H1 (cell line): ENCODE measurements around the gene ZBTB46. TPM values are rescaled to one million over a fixed set of nuclear protein-coding genes. Genes with fewer than 3 reads are reported as not detected.
A peak's percentile ranks its signal among the peaks of the same experiment; 100 is the strongest.

Source experiments
- CTCF ChIA-PET: fragments of 300-600 bp; sonication (Branson Sonifier 250); formaldehyde crosslinking; loops from one replicate; lab custom pipeline; 2021; ENCODE audit not compliant: partially characterized antibody; lab: Charles Lee
- POLR2A ChIA-PET: fragments of 300-600 bp; sonication (Branson Sonifier 250); formaldehyde crosslinking; loops from one replicate; lab custom pipeline; 2021; ENCODE audit warnings: inconsistent platforms; ENCODE audit not compliant: partially characterized antibody; lab: Charles Lee
- DNase-seq, 2 experiments: peaks; one replicate each; pipeline versions ENCODE4 v3.0.0 to v3.0.0-alpha.2; 2010 to 2022; ENCODE audit warnings: low spot score in 2 of 2, low read depth in 1 of 2, mixed read lengths in 1 of 2
- FAIRE-seq: peaks from 2 replicates; lab custom pipeline; 2011; peaks lifted over from hg19 to GRCh38; lab: Jason Lieb, UNC
- H2AFZ ChIP-seq: 2 replicates; pipeline ENCODE4 v1.8.1; 2012; ENCODE audit warnings: low read length, inconsistent platforms
- H2AK5ac ChIP-seq: 2 replicates; pipeline ENCODE4 v1.6.1; 2013; ENCODE audit warnings: low read depth, low read length
- H2BK120ac ChIP-seq: replicated peaks from 2 replicates; pipeline ENCODE3; 2013; ENCODE audit warnings: low read depth, low read length, inconsistent platforms
- H2BK12ac ChIP-seq: 2 replicates; pipeline ENCODE4 v1.6.1; 2013; ENCODE audit warnings: low read depth, low read length
- H2BK15ac ChIP-seq: 2 replicates; pipeline ENCODE4 v1.6.1; 2013; ENCODE audit warnings: low read length
- H2BK20ac ChIP-seq: 2 replicates; pipeline ENCODE4 v1.6.1; 2013; ENCODE audit warnings: low read length
- H2BK5ac ChIP-seq: 2 replicates; pipeline ENCODE4 v1.6.1; 2013; ENCODE audit warnings: low read depth, low read length
- H3K14ac ChIP-seq: 2 replicates; pipeline ENCODE4 v1.6.1; 2013; ENCODE audit warnings: inconsistent platforms; ENCODE audit not compliant: insufficient read length
- H3K18ac ChIP-seq: 2 replicates; pipeline ENCODE4 v1.6.1; 2013; ENCODE audit warnings: low read length; ENCODE audit errors: extremely low read depth
- H3K23ac ChIP-seq: 2 replicates; pipeline ENCODE4 v1.6.1; 2013; ENCODE audit warnings: inconsistent platforms; ENCODE audit not compliant: insufficient read length
- H3K23me2 ChIP-seq: 2 replicates; pipeline ENCODE4 v1.6.1; 2013; ENCODE audit warnings: low read depth, low read length
- H3K27ac ChIP-seq: 2 replicates; pipeline ENCODE4 v1.6.1; 2011; ENCODE audit warnings: low read depth, low read length, inconsistent platforms
- H3K27me3 ChIP-seq, 4 experiments: replicated peaks in 1 of 4; 1 replicate in 1 of 4; 2 replicates in 3 of 4; pipeline versions ENCODE4 v1.6.1 to v1.8.1; 2011 to 2013; ENCODE audit warnings: low read length in 3 of 4, mild to moderate bottlenecking in 3 of 4, inconsistent platforms in 2 of 4, mixed read lengths in 2 of 4, moderate library complexity in 1 of 4; ENCODE audit not compliant: control insufficient read depth in 3 of 4, insufficient read depth in 3 of 4; ENCODE audit errors: extremely low read depth in 1 of 4
- H3K36me3 ChIP-seq, 4 experiments: 2 replicates each; pipeline versions ENCODE4 v1.6.1 to v1.8.1; 2011 to 2013; ENCODE audit warnings: mild to moderate bottlenecking in 4 of 4, low read length in 3 of 4, moderate library complexity in 2 of 4, control low read depth in 1 of 4, inconsistent platforms in 1 of 4; ENCODE audit not compliant: insufficient read depth in 4 of 4, control insufficient read depth in 2 of 4
- H3K4ac ChIP-seq: replicated peaks from 2 replicates; pipeline ENCODE3; 2013; ENCODE audit warnings: low read length, low read depth, mixed read lengths, inconsistent platforms; ENCODE audit not compliant: insufficient read length
- H3K4me1 ChIP-seq, 4 experiments: replicated peaks in 1 of 4; 1 replicate in 1 of 4; 2 replicates in 3 of 4; pipeline versions ENCODE4 v1.6.1 to v1.8.1; 2011 to 2013; ENCODE audit warnings: low read length in 3 of 4, inconsistent platforms in 2 of 4, mixed read lengths in 1 of 4; ENCODE audit not compliant: insufficient read depth in 4 of 4, control insufficient read depth in 3 of 4
- H3K4me2 ChIP-seq, 2 experiments: 2 replicates each; pipeline versions ENCODE4 v1.6.1 to v1.8.1; 2011 to 2013; ENCODE audit warnings: low read depth in 2 of 2, low read length in 2 of 2, control low read depth in 1 of 2, inconsistent platforms in 1 of 2, mild to moderate bottlenecking in 1 of 2; ENCODE audit not compliant: insufficient read depth in 1 of 2
- H3K4me3 ChIP-seq, 4 experiments: fragments of 200-600, 300-600 bp in 1 of 4; sonication (generic), shearing (Covaris generic), sonication (Bioruptor Twin) in 1 of 4; 2 replicates each; pipeline versions ENCODE4 v1.5.1 to v1.8.1; 2011 to 2016; ENCODE audit warnings: low read length in 4 of 4, low read depth in 3 of 4, control low read depth in 2 of 4, inconsistent platforms in 2 of 4, mild to moderate bottlenecking in 2 of 4, mixed read lengths in 1 of 4, moderate library complexity in 1 of 4; ENCODE audit not compliant: insufficient read depth in 2 of 4; ENCODE audit errors: extremely low read depth in 1 of 4
- H3K56ac ChIP-seq: replicated peaks from 2 replicates; pipeline ENCODE3; 2013; ENCODE audit warnings: low read depth, mild to moderate bottlenecking, mixed read lengths, low read length, inconsistent platforms; ENCODE audit not compliant: insufficient read length
- H3K79me1 ChIP-seq: 2 replicates; pipeline ENCODE4 v1.6.1; 2013; ENCODE audit warnings: low read depth, low read length, control low read depth
- H3K79me2 ChIP-seq, 2 experiments: 2 replicates each; pipeline versions ENCODE4 v1.6.1 to v1.8.1; 2012 to 2013; ENCODE audit warnings: low read length in 2 of 2, mild to moderate bottlenecking in 2 of 2, inconsistent platforms in 1 of 2; ENCODE audit not compliant: insufficient read depth in 2 of 2, control insufficient read depth in 1 of 2
- H3K9ac ChIP-seq, 4 experiments: replicated peaks in 1 of 4; 1 replicate in 1 of 4; 2 replicates in 3 of 4; pipeline versions ENCODE4 v1.6.1 to v1.8.1; 2011 to 2013; ENCODE audit warnings: low read depth in 3 of 4, low read length in 3 of 4, control low read depth in 2 of 4, mild to moderate bottlenecking in 2 of 4, moderate library complexity in 2 of 4, inconsistent platforms in 1 of 4; ENCODE audit errors: extremely low read depth in 1 of 4
- H3K9me3 ChIP-seq, 2 experiments: 2 replicates each; pipeline versions ENCODE4 v1.6.1 to v1.8.1; 2012 to 2013; ENCODE audit warnings: mild to moderate bottlenecking in 2 of 2, moderate library complexity in 2 of 2, control low read depth in 1 of 2, inconsistent platforms in 1 of 2, low read depth in 1 of 2, low read length in 1 of 2, mixed read lengths in 1 of 2; ENCODE audit not compliant: insufficient read depth in 2 of 2
- H4K20me1 ChIP-seq, 2 experiments: replicated peaks in 1 of 2; 2 replicates each; pipeline versions ENCODE3 to v1.8.1; 2011 to 2013; ENCODE audit warnings: inconsistent platforms in 2 of 2, low read length in 2 of 2, mild to moderate bottlenecking in 1 of 2; ENCODE audit not compliant: insufficient read depth in 2 of 2, control insufficient read depth in 1 of 2
- H4K5ac ChIP-seq: 2 replicates; pipeline ENCODE4 v1.6.1; 2013; ENCODE audit warnings: low read length, low read depth, mixed read lengths, inconsistent platforms; ENCODE audit not compliant: insufficient read length
- H4K8ac ChIP-seq: 2 replicates; pipeline ENCODE4 v1.8.0; 2013; ENCODE audit warnings: mild to moderate bottlenecking, moderate library complexity, low read length, inconsistent platforms; ENCODE audit not compliant: insufficient read depth; ENCODE audit errors: extremely low read depth
- H4K91ac ChIP-seq: replicated peaks from 2 replicates; pipeline ENCODE3; 2013; ENCODE audit warnings: low read length, mixed read lengths, inconsistent platforms; ENCODE audit not compliant: insufficient read length
- ASH2L ChIP-seq: fragments of 200-600, 300-600 bp; sonication (generic); IDR thresholded peaks from one replicate; pipeline ENCODE4 v1.7.1; 2017; ENCODE audit warnings: low read length
- CTCF ChIP-seq, 3 experiments: IDR thresholded peaks; 1 replicate in 2 of 3; 2 replicates in 1 of 3; pipeline versions ENCODE4 v1.5.1 to v1.6.1; 2011; ENCODE audit warnings: low read length in 3 of 3, mild to moderate bottlenecking in 3 of 3, inconsistent platforms in 2 of 3, low read depth in 1 of 3, moderate library complexity in 1 of 3; ENCODE audit not compliant: insufficient read depth in 1 of 3; ENCODE audit errors: control extremely low read depth in 1 of 3
- GTF2F1 ChIP-seq: IDR thresholded peaks from 2 replicates; pipeline ENCODE4 v1.6.1; 2012; ENCODE audit warnings: low read depth, low read length, improper control_type of control experiment, borderline replicate concordance
- KDM1A ChIP-seq: fragments of 200-600, 300-600 bp; sonication (generic); IDR thresholded peaks from 2 replicates; pipeline ENCODE4 v1.7.1; 2016; ENCODE audit warnings: mild to moderate bottlenecking, low read length, borderline replicate concordance
- MAFK ChIP-seq: IDR thresholded peaks from 2 replicates; pipeline ENCODE4 v1.6.1; 2012; ENCODE audit warnings: low read depth, mild to moderate bottlenecking, improper control_type of control experiment, low read length
- MAX ChIP-seq: IDR thresholded peaks from 2 replicates; pipeline ENCODE4 v1.6.1; 2012; ENCODE audit warnings: inconsistent platforms
- RXRA ChIP-seq: IDR thresholded peaks from 2 replicates; pipeline ENCODE4 v1.6.1; 2011; ENCODE audit warnings: low read depth, mild to moderate bottlenecking, low read length, moderate library complexity; ENCODE audit not compliant: insufficient read depth
- SIX5 ChIP-seq: IDR thresholded peaks from 2 replicates; pipeline ENCODE4 v1.6.1; 2011; ENCODE audit warnings: mild to moderate bottlenecking, low read depth, low read length
- SRF ChIP-seq: IDR thresholded peaks from 2 replicates; pipeline ENCODE4 v1.6.1; 2011; ENCODE audit warnings: mild to moderate bottlenecking, low read depth, low read length, moderate library complexity
- TBP ChIP-seq: IDR thresholded peaks from 2 replicates; pipeline ENCODE4 v1.6.1; 2011; ENCODE audit warnings: low read depth, low read length, improper control_type of control experiment
- WGBS, 2 experiments: shearing (Covaris generic) in 1 of 2; methylation state at CpG; one replicate each; pipeline versions ENCODE4 v1.1.6 to v1.1.7; 2013 to 2015; ENCODE audit warnings: low lambda C conversion rate in 2 of 2, mixed read lengths in 2 of 2, inconsistent platforms in 1 of 2, low coverage in 1 of 2, missing lambda C conversion rate in 1 of 2; ENCODE audit not compliant: insufficient replicate concordance in 2 of 2, insufficient coverage in 1 of 2, insufficient read length in 1 of 2; ENCODE audit errors: extremely low coverage in 1 of 2, missing lambda C conversion rate in 1 of 2; 5-methylcytosine and 5-hydroxymethylcytosine counted together
- polyA plus RNA-seq, 7 experiments: library from polyadenylated mRNA; depleted of rRNA in 3 of 7; stranded (reverse) in 5 of 7; unstranded in 2 of 7; fragments of >200 nt in 5 of 7; fragments of 200-250 nt in 2 of 7; gene quantifications; 1 replicate in 5 of 7; 2 replicates in 1 of 7; 4 replicates in 1 of 7; pipeline versions ENCODE4 v1.2.1 to v1.2.3, GENCODE V29; 2011 to 2013; ENCODE audit warnings: missing spikeins in 2 of 7, mixed read lengths in 2 of 7
- total RNA-seq: library from RNA; stranded (reverse); fragmentation: NEBNext Ultra II Directional; extraction: Animal tissue kit (Norgen Biotek cat#: 25700); gene quantifications from 2 replicates; pipeline ENCODE4 v1.2.1, GENCODE V29; 2021

ZBTB46 gene
- total and polyA plus RNA-seq, 2 of the 8 experiments (the other 6 are each of a cell fraction or from before 2014, with no cell fraction given): 6.4 to 22.4 TPM

- Histone ChIP-seq H2BK12ac (no peak overlapping the region), H3K4me2 (no peak overlapping the region), H2BK15ac (no peak overlapping the region), H3K23ac (no peak overlapping the region), H3K56ac (no peak overlapping the region), H3K27ac (no peak overlapping the region), H2BK20ac (no peak overlapping the region), H4K5ac (no peak overlapping the region), H3K79me1 (no peaks in the 10 kb centered on the region), H3K36me3 (peaks cover 0 to 12% (median 6%) of the 10 kb centered on the region in 4 experiments; a peak in 3 of 8 replicates), H3K4me1 (peaks cover 0 to 17% (median 12%) of the 10 kb centered on the region in 4 experiments; a peak in 6 of 7 replicates), H3K9ac (no peak overlapping the region), H4K91ac (no peak overlapping the region), H4K20me1 (peaks cover 0 to 4% of the 10 kb centered on the region in 2 experiments), H3K27me3 (peaks cover 0 to 8% (median 6%) of the 10 kb centered on the region in 4 experiments; a peak in 4 of 7 replicates), H4K8ac (peak overlapping the region; percentile 2; the same call in 1 of the 2 replicates), H2BK120ac (no peak overlapping the region), H3K23me2 (peaks cover 13% of the 10 kb centered on the region; the same call in 1 of the 2 replicates), H3K9me3 (no peaks in the 10 kb centered on the region), H3K4ac (no peak overlapping the region), H3K14ac (no peak overlapping the region), H2BK5ac (0 out of 2 replicates have a peak overlapping the region, but pooled peaks have one; percentile 9), H2AK5ac (no peak overlapping the region), H3K79me2 (no peaks in the 10 kb centered on the region), H2AFZ (no peak overlapping the region), H3K18ac (no peak overlapping the region), H3K4me3 (no peak overlapping the region)
- FAIRE-seq (no peak), DNase-seq (peak in 1 of 2 experiments; percentile 46)
- WGBS, 2 experiments: 98% methylated on average over 21 of the region's 37 CpGs; no CpG with 5 or more reads in 1 of the 2 experiments
- ChIA-PET POLR2A (interaction anchor here (0.6 to 2.6 kb wide), 7 partner anchors 35 to 214 kb away, joined by 3 to 11 read pairs (median 4); partner anchors contain the start of genes ARFRP1, RTEL1, TPD52L2 and UCKL1), CTCF (interaction anchor here (1.1 to 2.2 kb wide), 8 partner anchors 9 to 265 kb away, joined by 3 to 18 read pairs (median 4); partner anchors contain the start of gene TPD52L2)
- no peak for TF ChIP-seq RXRA
- no peak for TF ChIP-seq SRF
- no peak for TF ChIP-seq SIX5
- no peak for TF ChIP-seq ASH2L
- TF ChIP-seq TBP: no peak
- TF ChIP-seq MAFK: no peak
- TF ChIP-seq KDM1A: no peak
- no peak for TF ChIP-seq CTCF (IDR thresholded peaks at IDR 0.05; ENCODE audit: control extremely low read depth in 1 of 3, insufficient read depth in 1 of 3, low read depth in 1 of 3, low read length in 3 of 3)
- TF ChIP-seq GTF2F1: no peak
- no peak for TF ChIP-seq MAX
Measured at GRCh38 chr20:63742381-63743024, 88.6 kb downstream of the ZBTB46 start.
